ENCODE data around the gene PRXL2C.

Gene PRXL2C

DNA sequence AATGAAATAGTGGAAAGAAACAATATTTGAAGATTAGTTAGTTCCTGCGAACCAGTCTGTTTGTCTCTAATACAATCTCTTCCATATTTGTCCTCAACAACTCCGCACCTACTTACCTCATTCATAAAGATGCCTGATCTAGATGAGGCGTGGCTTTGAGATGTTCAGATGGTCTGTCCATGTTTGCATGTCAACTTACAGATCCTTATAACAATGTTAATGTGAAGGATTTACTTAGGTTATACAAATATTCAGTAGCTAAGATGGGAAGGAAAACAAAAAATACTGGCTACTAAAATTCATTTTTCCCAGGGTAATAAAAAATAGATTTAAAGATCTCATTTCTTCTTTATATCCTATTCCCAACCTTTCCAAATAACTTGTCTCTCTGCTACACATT lies 43.8 kb downstream of the PRXL2C start:
- no peak for DNase-seq

DNA sequence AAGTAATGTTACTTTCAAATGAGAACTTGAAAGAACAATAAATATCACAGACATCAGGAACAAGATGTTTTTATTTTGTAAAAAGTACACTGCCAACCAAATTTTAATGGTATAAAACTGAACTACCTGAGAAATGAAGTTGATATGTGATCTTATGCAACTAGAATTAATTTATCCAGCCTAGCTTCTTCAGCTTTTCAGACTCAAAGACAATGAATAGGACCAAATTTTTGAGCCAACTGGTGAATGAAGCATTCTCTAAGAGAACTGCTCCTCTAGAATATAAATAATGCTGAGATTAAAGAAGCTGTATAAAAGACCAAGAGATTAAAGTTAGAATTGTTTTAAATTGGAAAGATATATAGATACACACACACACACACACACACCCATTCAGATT lies 45.4 kb downstream of the PRXL2C start:
- no peak for DNase-seq

DNA sequence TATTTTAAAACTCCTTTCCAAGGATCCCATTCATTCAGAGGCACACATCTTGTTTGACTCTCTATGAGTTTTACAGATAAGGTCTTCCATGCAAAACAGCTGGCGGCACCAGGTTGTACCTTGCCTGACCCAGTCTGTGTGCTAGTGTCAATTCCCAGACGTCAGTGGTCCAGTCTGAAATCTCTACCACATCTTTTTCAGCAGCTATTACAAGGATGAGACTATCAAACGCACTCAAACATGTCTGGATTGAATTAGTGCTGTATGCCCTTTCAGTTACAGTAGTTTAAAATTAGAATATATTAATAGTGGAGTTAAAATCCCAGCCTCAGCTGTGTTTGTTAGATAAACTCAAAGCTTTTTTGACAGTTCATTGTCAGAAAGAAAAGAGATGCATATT lies 47.1 kb downstream of the PRXL2C start:
- no peak for DNase-seq

DNA sequence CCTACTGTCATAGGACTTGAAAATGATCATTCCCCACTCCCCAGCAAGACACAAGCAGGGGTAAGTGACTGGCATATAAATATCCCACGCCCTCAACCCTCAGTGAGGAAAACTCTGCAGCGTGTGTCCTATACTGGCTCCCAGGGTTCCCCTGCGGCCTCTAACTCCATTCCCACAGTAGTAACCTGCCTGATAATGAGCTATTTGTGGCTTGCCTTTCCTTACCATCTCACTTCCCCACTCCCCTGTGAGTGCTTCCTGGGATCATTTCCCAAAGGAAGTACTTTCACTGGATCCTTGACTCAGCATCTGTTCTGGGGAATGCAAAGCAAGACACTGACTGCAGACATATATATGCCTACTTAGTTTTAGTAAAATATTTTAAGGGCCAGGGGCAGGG lies 49.8 kb downstream of the PRXL2C start:
- DNase-seq, result no peak

DNA sequence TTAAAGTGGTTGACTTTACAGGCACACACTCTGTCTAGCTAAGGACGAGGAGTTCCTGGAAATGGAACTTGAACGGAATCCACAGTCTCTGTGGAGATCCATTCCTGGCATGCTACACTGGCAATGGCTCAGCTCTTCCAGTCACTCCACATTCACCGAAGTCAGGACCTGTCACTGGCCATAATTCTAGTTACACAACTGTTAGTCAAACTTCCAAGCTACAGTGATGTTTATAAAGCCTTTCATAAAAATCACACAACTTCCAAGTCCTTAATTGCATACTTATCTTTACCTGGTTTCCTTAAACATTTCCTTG lies 51.2 kb downstream of the PRXL2C start:
- DNase-seq, result no peak

DNA sequence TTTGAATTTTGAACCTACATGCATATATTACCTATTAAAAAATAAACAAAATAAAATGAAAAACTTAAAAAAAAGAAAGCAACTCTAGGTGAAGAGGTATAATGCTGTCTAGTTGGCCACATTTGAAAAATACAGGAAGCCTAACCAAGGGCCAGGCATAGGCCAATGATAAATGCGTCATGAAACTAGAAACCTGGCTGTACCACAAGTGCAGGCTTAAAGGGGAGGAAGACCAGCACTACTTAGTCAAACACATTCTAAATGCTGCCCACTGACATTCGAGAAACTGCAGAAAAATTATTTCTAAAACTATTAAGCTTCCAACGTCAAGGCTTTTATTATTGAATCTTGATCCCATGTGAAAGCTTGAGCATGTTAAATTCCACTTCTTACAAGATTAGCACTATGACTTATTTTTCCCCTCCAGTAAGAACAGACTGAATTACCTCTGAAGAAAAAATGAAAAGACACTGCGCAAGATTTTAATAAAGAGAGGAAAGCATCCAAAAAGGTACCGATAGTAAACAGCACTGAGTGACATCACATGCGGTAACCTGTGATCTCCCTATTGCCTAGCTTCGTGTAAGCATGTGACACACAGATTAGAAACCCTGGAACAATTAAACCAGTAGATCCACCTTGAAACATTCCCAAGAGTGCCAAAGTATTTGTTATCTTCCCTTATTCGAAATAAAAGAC lies 51.7 kb downstream of the PRXL2C start:
- no peak for DNase-seq

DNA sequence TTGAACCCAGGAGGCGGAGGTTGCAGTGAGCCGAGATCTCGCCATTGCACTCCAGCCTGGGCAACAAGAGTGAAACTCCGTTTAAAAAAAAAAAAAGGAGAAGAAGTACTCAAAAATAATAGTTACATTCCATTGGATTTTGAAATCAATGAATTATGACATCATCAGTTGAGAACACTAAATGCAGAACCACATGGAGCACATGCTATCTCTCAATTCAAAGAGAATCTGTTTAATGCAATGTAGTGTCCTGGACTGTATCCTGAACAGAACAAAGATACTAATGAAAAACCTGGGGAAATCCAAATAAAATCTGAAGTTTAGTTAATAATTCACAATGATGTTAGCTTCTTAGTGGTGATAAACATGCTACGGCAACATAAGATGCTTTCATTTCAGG lies 55.8 kb downstream of the PRXL2C start:
- no peak for DNase-seq

DNA sequence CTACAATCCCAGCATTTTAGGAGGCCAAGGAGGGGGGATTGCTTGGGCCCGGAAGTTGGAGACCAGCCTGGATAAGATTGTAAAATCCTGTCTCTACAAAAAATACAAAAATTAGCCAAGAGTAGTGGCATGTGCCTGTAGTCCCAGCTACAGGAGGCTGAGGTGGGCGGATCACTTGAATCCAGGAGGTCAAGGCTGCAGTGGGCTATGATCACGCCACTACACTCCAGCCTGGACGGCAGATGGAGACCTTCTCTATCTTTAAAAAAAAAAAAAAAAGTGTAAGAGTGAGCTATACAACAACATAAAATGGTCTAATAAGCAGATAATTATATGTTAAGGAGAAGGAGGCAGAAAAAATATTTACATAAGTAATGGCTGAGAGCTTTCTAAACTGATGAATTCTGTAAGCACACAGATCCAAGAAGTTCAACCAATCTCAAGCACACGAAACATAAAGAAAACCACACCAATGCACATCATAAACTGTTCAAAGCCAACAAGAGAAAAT lies 58.5 kb downstream of the PRXL2C start:
- no peak for DNase-seq

Measured in effector CD8-positive, alpha-beta T cell (primary cell).